Measurements from ENCODE around the gene C6orf62. TPM values are rescaled to one million over a fixed set of nuclear protein-coding genes. Genes with fewer than 3 reads are reported as not detected.

Gene C6orf62
- total RNA-seq, 2 experiments from 2014 or later = 42.3 to 77.4 TPM

DNA sequence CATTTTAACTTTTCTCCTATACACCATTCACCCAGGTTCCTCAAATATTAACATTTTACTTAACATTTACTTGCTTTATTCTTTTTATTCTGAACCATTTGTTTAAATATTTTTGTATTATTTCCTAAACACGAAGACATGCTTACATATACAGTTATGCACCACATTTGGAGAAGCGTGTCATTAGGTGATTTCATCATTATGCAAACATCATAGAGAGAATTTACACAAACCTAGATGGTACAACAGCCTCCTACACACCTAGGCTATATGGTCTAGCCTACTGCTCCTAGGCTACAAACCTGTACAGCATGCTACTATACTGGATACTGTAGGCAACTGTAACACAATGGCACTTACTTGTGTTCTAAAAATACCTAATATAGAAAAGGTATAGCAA, 58.8 kb downstream of the C6orf62 start:
- H3K79me2 ChIP-seq (ENCODE audit: insufficient read depth, low read depth, low read length) = peaks cover 18% of the 10 kb centered on the region
- BruUV-seq (replicated peaks) = no TSS peak

GRCh38 chr6:24659561-24659960, 59.4 kb downstream of the C6orf62 start:
- H3K27ac ChIP-seq (ENCODE audit: low read depth, low read length, poor library complexity, severe bottlenecking) = no peak overlapping the region
- peaks cover 78% of the 10 kb centered on the region for H3K36me3 ChIP-seq (ENCODE audit: insufficient read depth, low read length)
- H3K4me1 ChIP-seq (ENCODE audit: insufficient read depth, low read length, poor library complexity, severe bottlenecking) = peaks cover 4% of the 10 kb centered on the region
- ChIA-PET CTCF (ENCODE audit: unreplicated experiment) (no interaction called here), POLR2A (no interaction called here)
- H2AFZ ChIP-seq (ENCODE audit: low read length) = no peak overlapping the region
- H3K79me2 ChIP-seq (ENCODE audit: insufficient read depth, low read depth, low read length) = peaks cover 13% of the 10 kb centered on the region; the same call in 1 of the 2 replicates
- no TSS peak for BruUV-seq (replicated peaks)
- H3K4me3 ChIP-seq (ENCODE audit: low read depth, low read length, poor library complexity, severe bottlenecking) = no peak overlapping the region
- H3K4me2 ChIP-seq (ENCODE audit: low read length) = no peak overlapping the region
- no peak for TF ChIP-seq EZH2phosphoT487 (IDR thresholded peaks at IDR 0.05; ENCODE audit: borderline replicate concordance, low read depth, low read length)
- TF ChIP-seq, protein P1, sequence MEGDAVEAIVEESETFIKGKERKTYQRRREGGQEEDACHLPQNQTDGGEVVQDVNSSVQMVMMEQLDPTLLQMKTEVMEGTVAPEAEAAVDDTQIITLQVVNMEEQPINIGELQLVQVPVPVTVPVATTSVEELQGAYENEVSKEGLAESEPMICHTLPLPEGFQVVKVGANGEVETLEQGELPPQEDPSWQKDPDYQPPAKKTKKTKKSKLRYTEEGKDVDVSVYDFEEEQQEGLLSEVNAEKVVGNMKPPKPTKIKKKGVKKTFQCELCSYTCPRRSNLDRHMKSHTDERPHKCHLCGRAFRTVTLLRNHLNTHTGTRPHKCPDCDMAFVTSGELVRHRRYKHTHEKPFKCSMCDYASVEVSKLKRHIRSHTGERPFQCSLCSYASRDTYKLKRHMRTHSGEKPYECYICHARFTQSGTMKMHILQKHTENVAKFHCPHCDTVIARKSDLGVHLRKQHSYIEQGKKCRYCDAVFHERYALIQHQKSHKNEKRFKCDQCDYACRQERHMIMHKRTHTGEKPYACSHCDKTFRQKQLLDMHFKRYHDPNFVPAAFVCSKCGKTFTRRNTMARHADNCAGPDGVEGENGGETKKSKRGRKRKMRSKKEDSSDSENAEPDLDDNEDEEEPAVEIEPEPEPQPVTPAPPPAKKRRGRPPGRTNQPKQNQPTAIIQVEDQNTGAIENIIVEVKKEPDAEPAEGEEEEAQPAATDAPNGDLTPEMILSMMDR (conservative IDR thresholded peaks at IDR 0.05; ENCODE audit: low read length) = no peak
- no peaks in the 10 kb centered on the region for H3K9me3 ChIP-seq (ENCODE audit: low read length)
- DNase-seq (ENCODE audit: low spot score) = no peak
- no peaks in the 10 kb centered on the region for H3K9me2 ChIP-seq (ENCODE audit: insufficient read depth, low read length)
- H4K20me1 ChIP-seq (ENCODE audit: insufficient read depth, low read length) = no peaks in the 10 kb centered on the region
- intact Hi-C loops (cut with micrococcal nuclease; ENCODE audit: unreplicated experiment) = no loop called here

More for the DNA sequence above, 58.8 kb downstream of the C6orf62 start:
- H3K4me3 ChIP-seq (ENCODE audit: low read depth, low read length, poor library complexity, severe bottlenecking) = no peak overlapping the region
- H4K20me1 ChIP-seq (ENCODE audit: insufficient read depth, low read length) = peaks cover 2% of the 10 kb centered on the region; the same call in 1 of the 2 replicates
- peaks cover 79% of the 10 kb centered on the region for H3K36me3 ChIP-seq (ENCODE audit: insufficient read depth, low read length)
- intact Hi-C loops (cut with micrococcal nuclease; ENCODE audit: unreplicated experiment) = no loop called here
- no peak for DNase-seq (ENCODE audit: low spot score)
- no peak overlapping the region for H3K4me2 ChIP-seq (ENCODE audit: low read length)
- CTCF ChIA-PET (ENCODE audit: unreplicated experiment) = no interaction called here
- H3K27ac ChIP-seq (ENCODE audit: low read depth, low read length, poor library complexity, severe bottlenecking) = no peak overlapping the region
- H3K9me3 ChIP-seq (ENCODE audit: low read length) = no peaks in the 10 kb centered on the region
- no peak overlapping the region for H2AFZ ChIP-seq (ENCODE audit: low read length)
- no peak for TF ChIP-seq EZH2phosphoT487 (IDR thresholded peaks at IDR 0.05; ENCODE audit: borderline replicate concordance, low read depth, low read length)
- TF ChIP-seq, protein P1 (conservative IDR thresholded peaks at IDR 0.05; ENCODE audit: low read length) = no peak
- H3K4me1 ChIP-seq (ENCODE audit: insufficient read depth, low read length, poor library complexity, severe bottlenecking) = peaks cover 10% of the 10 kb centered on the region
- POLR2A ChIA-PET = no interaction called here
- no peaks in the 10 kb centered on the region for H3K9me2 ChIP-seq (ENCODE audit: insufficient read depth, low read length)

DNA sequence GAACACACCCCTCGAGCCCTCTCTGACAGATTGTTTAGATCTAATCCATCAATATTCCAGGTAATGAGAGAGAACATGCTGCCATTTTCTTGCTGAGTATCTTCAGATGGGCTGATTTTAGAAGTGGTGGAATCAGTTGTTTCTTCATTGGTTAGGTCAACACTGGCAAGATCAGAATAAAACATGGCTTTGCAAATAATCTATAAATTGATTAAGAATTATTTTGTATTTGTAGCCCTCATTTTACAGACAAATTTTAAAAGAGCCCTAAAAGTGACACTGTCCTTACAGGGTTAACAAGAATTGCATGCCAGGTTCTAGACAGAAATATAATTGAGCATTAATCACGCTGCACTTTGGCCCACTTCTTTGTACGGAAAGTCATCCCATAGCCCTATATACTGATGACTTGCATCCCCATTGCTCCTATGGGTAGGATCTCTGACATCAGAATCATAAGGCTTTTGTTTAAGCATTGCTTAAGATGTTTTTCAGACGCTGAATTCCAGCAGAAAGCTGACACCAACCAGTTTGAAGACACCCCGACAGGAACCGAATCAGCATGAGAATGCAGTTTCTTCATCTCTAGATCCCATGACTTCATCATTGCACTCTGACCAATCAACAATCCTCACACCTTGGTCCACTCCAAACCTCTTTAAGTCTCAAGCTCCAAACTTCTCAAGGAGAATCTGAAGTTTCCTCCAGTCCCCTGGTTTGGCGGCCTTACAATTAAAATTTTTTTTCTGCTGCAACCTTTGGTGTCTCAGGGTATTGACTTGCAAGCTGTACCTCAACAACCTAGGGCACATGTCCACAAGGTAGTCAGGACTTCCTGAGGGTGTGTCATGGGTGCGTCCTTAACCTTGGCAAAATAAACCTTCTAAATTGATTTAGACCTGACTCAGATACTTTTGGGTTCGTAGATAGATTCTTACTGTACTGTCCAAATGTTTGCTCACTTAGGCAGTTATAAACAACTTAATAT, 60.1 kb downstream of the C6orf62 start:
- no peaks in the 10 kb centered on the region for H4K20me1 ChIP-seq (ENCODE audit: insufficient read depth, low read length)
- no peak overlapping the region for H3K4me2 ChIP-seq (ENCODE audit: low read length)
- intact Hi-C loops (cut with micrococcal nuclease; ENCODE audit: unreplicated experiment) = no loop called here
- POLR2A ChIA-PET = interaction anchor here (1.2 kb wide), 1 partner anchor 9 kb away, joined by 3 read pairs; no protein-coding TSS in a partner anchor
- H3K9me3 ChIP-seq (ENCODE audit: low read length) = no peaks in the 10 kb centered on the region
- H3K79me2 ChIP-seq (ENCODE audit: insufficient read depth, low read depth, low read length) = peaks cover 6% of the 10 kb centered on the region; the same call in 1 of the 2 replicates
- no peak for DNase-seq (ENCODE audit: low spot score)
- no peak overlapping the region for H3K4me3 ChIP-seq (ENCODE audit: low read depth, low read length, poor library complexity, severe bottlenecking)
- H3K9me2 ChIP-seq (ENCODE audit: insufficient read depth, low read length) = no peaks in the 10 kb centered on the region
- no TSS peak for BruUV-seq (replicated peaks)
- H3K36me3 ChIP-seq (ENCODE audit: insufficient read depth, low read length) = peaks cover 78% of the 10 kb centered on the region
- H2AFZ ChIP-seq (ENCODE audit: low read length) = no peak overlapping the region
- CTCF ChIA-PET (ENCODE audit: unreplicated experiment) = no interaction called here
- no peaks in the 10 kb centered on the region for H3K4me1 ChIP-seq (ENCODE audit: insufficient read depth, low read length, poor library complexity, severe bottlenecking)
- H3K27ac ChIP-seq (ENCODE audit: low read depth, low read length, poor library complexity, severe bottlenecking) = no peak overlapping the region
- TF ChIP-seq, protein P1 (conservative IDR thresholded peaks at IDR 0.05; ENCODE audit: low read length) = no peak
- no peak for TF ChIP-seq EZH2phosphoT487 (IDR thresholded peaks at IDR 0.05; ENCODE audit: borderline replicate concordance, low read depth, low read length)
